Osteoblast (primary cell): Measurements from ENCODE around the gene DHX32. TPM values are rescaled to one million over a fixed set of nuclear protein-coding genes. Genes with fewer than 3 reads are reported as not detected.
A peak's percentile ranks its signal among the peaks of the same experiment; 100 is the strongest.

Source experiments
- DNase-seq: peaks from one replicate; pipeline ENCODE4 v3.0.0; 2011; ENCODE audit warnings: low spot score, mixed read lengths; ENCODE audit not compliant: insufficient read length; ENCODE audit errors: missing footprints
- H2AFZ ChIP-seq: 2 replicates; pipeline ENCODE4 v1.6.0; 2011; ENCODE audit warnings: mild to moderate bottlenecking, low read length
- H3K27ac ChIP-seq: 2 replicates; pipeline ENCODE4 v1.5.1; 2011; ENCODE audit warnings: mild to moderate bottlenecking, low read depth, low read length, moderate library complexity
- H3K27me3 ChIP-seq: 2 replicates; pipeline ENCODE4 v1.6.0; 2012; ENCODE audit warnings: mild to moderate bottlenecking, control low read depth, inconsistent platforms, low read length, moderate library complexity; ENCODE audit not compliant: insufficient read depth
- H3K36me3 ChIP-seq: 2 replicates; pipeline ENCODE4 v1.5.1; 2011; ENCODE audit warnings: mild to moderate bottlenecking, low read length, control low read depth, moderate library complexity; ENCODE audit not compliant: insufficient read depth
- H3K4me1 ChIP-seq: 2 replicates; pipeline ENCODE4 v1.5.1; 2011; ENCODE audit warnings: mild to moderate bottlenecking, low read length, control low read depth, moderate library complexity; ENCODE audit not compliant: insufficient read depth
- H3K4me2 ChIP-seq: 2 replicates; pipeline ENCODE4 v1.6.0; 2011; ENCODE audit warnings: mild to moderate bottlenecking, low read length; ENCODE audit not compliant: insufficient read depth
- H3K4me3 ChIP-seq: fragments of 200-600 bp; sonication (generic); 3 replicates; pipeline ENCODE4 v1.5.1; 2012; ENCODE audit warnings: mild to moderate bottlenecking, low read length, inconsistent platforms; ENCODE audit not compliant: insufficient read depth
- H3K79me2 ChIP-seq: 2 replicates; pipeline ENCODE4 v1.6.0; 2012; ENCODE audit warnings: mild to moderate bottlenecking, low read length, control low read depth, inconsistent platforms; ENCODE audit not compliant: insufficient read depth
- H3K9me3 ChIP-seq: 2 replicates; pipeline ENCODE4 v1.5.1; 2011; ENCODE audit warnings: low read depth, low read length, control low read depth
- H4K20me1 ChIP-seq: 2 replicates; pipeline ENCODE4 v1.6.0; 2012; ENCODE audit warnings: mild to moderate bottlenecking, low read length, control low read depth; ENCODE audit not compliant: insufficient read depth
- CTCF ChIP-seq: IDR thresholded peaks from 2 replicates; pipeline ENCODE4 v1.5.1; 2011; ENCODE audit warnings: mild to moderate bottlenecking, low read depth, low read length, moderate library complexity; ENCODE audit errors: extremely low read depth
- total RNA-seq: library from RNA; depleted of rRNA; stranded (reverse); fragments of >200 nt; gene quantifications from 2 replicates; pipeline ENCODE4 v1.2.3, GENCODE V29; 2012

The DHX32 gene
- total RNA-seq, 1 donor: 52.8 TPM

GRCh38 chr10:125850766-125851731 is 30.0 kb downstream of the DHX32 start:
- no peak overlapping the region for H3K4me2 ChIP-seq
- no peaks in the 10 kb centered on the region for H3K9me3 ChIP-seq
- no peak overlapping the region for H3K27ac ChIP-seq
- DNase-seq: peak; percentile 81
- no peak overlapping the region for H2AFZ ChIP-seq
- H3K79me2 ChIP-seq: no peaks in the 10 kb centered on the region
- TF ChIP-seq CTCF: no peak
- H4K20me1 ChIP-seq: no peaks in the 10 kb centered on the region
- no peaks in the 10 kb centered on the region for H3K27me3 ChIP-seq
- H3K4me3 ChIP-seq: no peak overlapping the region
- H3K4me1 ChIP-seq: no peaks in the 10 kb centered on the region
- H3K36me3 ChIP-seq: peaks cover 44% of the 10 kb centered on the region

GRCh38 chr10:125849448-125849847 is 31.6 kb downstream of the DHX32 start:
- H3K9me3 ChIP-seq: no peaks in the 10 kb centered on the region
- no peak for DNase-seq
- no peaks in the 10 kb centered on the region for H4K20me1 ChIP-seq
- no peak overlapping the region for H3K4me2 ChIP-seq
- no peak overlapping the region for H3K27ac ChIP-seq
- no peaks in the 10 kb centered on the region for H3K79me2 ChIP-seq
- H3K4me1 ChIP-seq: no peaks in the 10 kb centered on the region
- H3K36me3 ChIP-seq: peaks cover 44% of the 10 kb centered on the region
- no peak for TF ChIP-seq CTCF
- no peak overlapping the region for H3K4me3 ChIP-seq
- no peaks in the 10 kb centered on the region for H3K27me3 ChIP-seq
- H2AFZ ChIP-seq: no peak overlapping the region

GRCh38 chr10:125848857-125849256 is 32.2 kb downstream of the DHX32 start:
- no peaks in the 10 kb centered on the region for H3K27me3 ChIP-seq
- no peak overlapping the region for H2AFZ ChIP-seq
- H3K79me2 ChIP-seq: no peaks in the 10 kb centered on the region
- H3K4me3 ChIP-seq: no peak overlapping the region
- no peak for TF ChIP-seq CTCF
- no peaks in the 10 kb centered on the region for H3K9me3 ChIP-seq
- no peaks in the 10 kb centered on the region for H4K20me1 ChIP-seq
- DNase-seq: no peak
- H3K4me1 ChIP-seq: no peaks in the 10 kb centered on the region
- H3K36me3 ChIP-seq: peaks cover 44% of the 10 kb centered on the region
- no peak overlapping the region for H3K4me2 ChIP-seq
- no peak overlapping the region for H3K27ac ChIP-seq

- Histone ChIP-seq H3K27me3 (no peaks in the 10 kb centered on the region), H3K36me3 (peaks cover 44% of the 10 kb centered on the region), H3K79me2 (no peaks in the 10 kb centered on the region), H3K27ac (no peak overlapping the region), H4K20me1 (no peaks in the 10 kb centered on the region), H3K4me1 (no peaks in the 10 kb centered on the region), H3K9me3 (no peaks in the 10 kb centered on the region), H3K4me3 (no peak overlapping the region), H3K4me2 (no peak overlapping the region), H2AFZ (no peak overlapping the region)
- no peak for DNase-seq
- no peak for TF ChIP-seq CTCF
Measured at GRCh38 chr10:125848371-125848770, 32.7 kb downstream of the DHX32 start.
